ENCODE data around the gene GRM7. TPM values are rescaled to one million over a fixed set of nuclear protein-coding genes. Genes with fewer than 3 reads are reported as not detected.

The GRM7 gene
- total RNA-seq, 2 experiments from 2014 or later: not detected

DNA sequence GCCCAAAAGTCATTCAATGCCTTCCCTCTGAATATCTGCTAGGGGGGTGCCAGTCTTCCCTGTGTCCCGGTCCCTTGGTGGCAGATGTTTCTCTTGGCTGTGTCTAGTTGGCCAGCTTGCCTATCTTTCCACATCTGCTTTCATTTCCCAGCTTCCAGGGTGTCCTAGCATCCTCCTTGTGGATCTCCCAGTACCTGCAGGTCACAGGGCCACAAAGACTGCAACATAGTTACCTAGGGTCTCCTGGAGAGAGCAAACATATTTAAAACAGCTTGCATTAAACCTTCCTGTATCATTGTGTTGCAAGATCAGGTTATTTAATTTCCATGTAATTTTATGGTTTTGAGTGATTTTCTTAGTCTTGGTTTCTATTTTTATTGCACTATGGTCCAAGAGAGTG, 400.1 kb downstream of the GRM7 start:
- POLR2A ChIA-PET: no interaction called here
- Mint-ChIP-seq H3K27ac (no peak overlapping the region), H3K27me3 (no peaks in the 10 kb centered on the region), H3K36me3 (ENCODE audit: low read depth) (no peaks in the 10 kb centered on the region), H3K4me1 (no peaks in the 10 kb centered on the region), H3K4me3 (no peak overlapping the region), H3K9me3 (ENCODE audit: low read depth) (no peaks in the 10 kb centered on the region)
- CTCF ChIA-PET: no interaction called here
- ATAC-seq (no peak), DNase-seq (no peak)
- intact Hi-C loops (cut with DNase I, micrococcal nuclease): loop anchor here in 1 of 2 experiments (10.0 kb wide), 1 partner anchor 56 kb away; no protein-coding TSS in a partner anchor

DNA sequence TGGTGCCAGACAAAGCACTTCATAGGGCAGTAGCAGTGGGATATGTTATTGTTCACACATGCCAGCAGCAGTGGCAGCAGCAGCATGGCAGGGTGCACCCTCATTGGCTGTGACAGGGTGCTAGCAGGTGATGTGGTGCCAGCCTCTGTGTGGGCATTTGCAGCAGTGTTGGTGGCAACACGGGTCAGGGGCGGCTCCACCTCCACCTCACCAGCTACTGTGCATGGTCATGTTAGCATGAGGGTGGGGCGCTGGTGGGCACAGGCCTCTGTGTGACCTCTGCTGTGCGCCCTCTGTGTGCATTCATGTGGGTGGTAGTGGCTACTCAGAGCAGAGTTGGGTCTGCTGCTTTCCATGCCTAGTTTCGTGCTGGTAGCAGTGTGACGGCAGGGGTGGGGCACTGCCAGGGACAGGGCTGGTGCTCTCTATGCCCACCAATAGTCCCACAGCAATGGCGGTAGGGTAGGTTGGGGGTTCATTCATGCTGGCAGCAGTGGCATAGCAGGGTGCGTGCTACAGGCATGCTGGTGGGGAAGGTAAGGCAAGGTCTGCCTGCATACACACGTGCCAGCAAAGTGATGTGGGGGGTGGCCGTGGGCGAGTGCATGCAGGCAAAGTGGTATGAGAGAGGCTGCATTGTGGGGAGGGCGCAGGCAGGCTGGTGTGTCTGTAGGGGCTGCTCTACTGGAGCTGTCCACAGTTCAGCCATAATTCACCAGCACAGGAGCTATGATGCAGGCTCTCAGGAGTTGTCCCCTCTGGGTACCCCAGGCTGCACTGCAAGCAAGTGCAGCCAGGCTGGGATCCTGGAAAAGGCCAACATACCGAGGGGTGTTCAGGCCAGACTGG, 402.7 kb downstream of the GRM7 start:
- no peak overlapping the region for H3K27ac Mint-ChIP-seq
- H3K27me3 Mint-ChIP-seq: no peaks in the 10 kb centered on the region
- CTCF ChIA-PET: no interaction called here
- DNase-seq: no peak
- no peaks in the 10 kb centered on the region for H3K4me1 Mint-ChIP-seq
- intact Hi-C loops (cut with DNase I, micrococcal nuclease): loop anchor here in 1 of 2 experiments (10.0 kb wide), 1 partner anchor 59 kb away; no protein-coding TSS in a partner anchor
- no peak for ATAC-seq
- no peak overlapping the region for H3K4me3 Mint-ChIP-seq
- H3K36me3 Mint-ChIP-seq (ENCODE audit: low read depth): no peaks in the 10 kb centered on the region
- H3K9me3 Mint-ChIP-seq (ENCODE audit: low read depth): no peaks in the 10 kb centered on the region
- POLR2A ChIA-PET: interaction anchor here (0.6 kb wide), 1 partner anchor 9 kb away, joined by 4 read pairs; no protein-coding TSS in a partner anchor

DNA sequence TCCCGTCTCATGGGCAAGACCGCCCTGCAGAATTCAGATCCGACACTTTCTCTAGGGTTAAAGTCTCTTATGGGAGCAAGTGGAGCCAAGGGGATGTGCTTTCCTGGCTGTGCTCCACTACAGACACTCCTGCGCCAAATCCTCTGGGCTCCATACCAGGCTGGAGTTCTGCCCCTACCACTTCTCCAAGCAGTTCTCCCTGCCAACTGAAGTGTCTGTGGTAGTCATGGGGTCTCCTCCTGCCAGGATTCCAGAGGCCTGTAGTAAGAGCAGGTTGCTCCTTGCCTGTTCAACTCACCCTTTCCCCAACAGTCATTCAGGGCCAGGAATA, 403.2 kb downstream of the GRM7 start:
- H3K4me1 Mint-ChIP-seq: no peaks in the 10 kb centered on the region
- ATAC-seq: no peak
- no peak overlapping the region for H3K4me3 Mint-ChIP-seq
- no peaks in the 10 kb centered on the region for H3K36me3 Mint-ChIP-seq (ENCODE audit: low read depth)
- H3K27me3 Mint-ChIP-seq: no peaks in the 10 kb centered on the region
- ChIA-PET CTCF (no interaction called here), POLR2A (no interaction called here)
- no peak for DNase-seq
- intact Hi-C loops (cut with DNase I, micrococcal nuclease): loop anchor here in 1 of 2 experiments (10.0 kb wide), 1 partner anchor 59 kb away; no protein-coding TSS in a partner anchor
- H3K27ac Mint-ChIP-seq: no peak overlapping the region
- H3K9me3 Mint-ChIP-seq (ENCODE audit: low read depth): no peaks in the 10 kb centered on the region

DNA sequence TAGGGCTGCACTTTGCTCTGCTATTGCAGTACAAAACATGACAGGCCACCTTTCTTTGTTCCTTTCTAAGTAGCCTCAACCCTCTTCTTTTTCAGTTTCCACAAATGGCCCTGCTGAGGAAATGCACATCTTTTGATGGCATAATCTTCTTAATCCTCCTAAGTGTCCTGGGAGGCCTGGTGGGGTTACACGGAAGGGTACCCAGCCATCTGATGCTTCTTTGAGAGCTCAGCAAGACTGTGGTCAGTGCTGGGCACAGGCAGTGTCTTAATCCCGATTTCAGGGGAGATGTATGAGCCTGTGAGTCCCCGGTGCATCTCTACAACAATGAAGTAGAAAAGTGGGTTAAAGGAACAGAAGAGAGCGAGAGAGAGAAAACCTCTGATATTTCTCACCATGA, 404.8 kb downstream of the GRM7 start:
- Mint-ChIP-seq H3K9me3 (ENCODE audit: low read depth) (no peaks in the 10 kb centered on the region), H3K27ac (no peak overlapping the region), H3K4me3 (no peak overlapping the region), H3K4me1 (no peaks in the 10 kb centered on the region), H3K36me3 (ENCODE audit: low read depth) (no peaks in the 10 kb centered on the region), H3K27me3 (no peaks in the 10 kb centered on the region)
- DNase-seq: no peak
- POLR2A ChIA-PET: no interaction called here
- CTCF ChIA-PET: no interaction called here
- ATAC-seq: no peak
- intact Hi-C loops (cut with DNase I, micrococcal nuclease): loop anchor here in 1 of 2 experiments (10.0 kb wide), 1 partner anchor 61 kb away; no protein-coding TSS in a partner anchor

DNA sequence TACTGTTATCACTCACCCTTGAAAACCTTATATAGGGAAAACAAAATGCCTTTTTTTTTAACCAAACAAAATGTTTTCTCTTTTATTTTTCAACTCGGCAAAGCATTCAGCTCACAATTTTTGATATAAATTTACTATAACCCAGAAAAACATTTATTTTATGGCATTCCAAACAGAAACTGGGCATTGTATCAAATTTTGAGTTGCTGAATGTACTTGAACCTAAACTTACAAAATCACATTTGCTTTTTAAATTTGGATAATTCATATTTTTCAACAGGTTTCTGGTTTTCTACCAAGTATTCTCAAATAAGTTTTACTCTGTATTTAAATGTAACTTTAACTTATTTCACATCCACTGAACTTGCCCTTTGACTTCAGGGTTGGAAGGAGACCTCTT, 405.6 kb downstream of the GRM7 start:
- no peak overlapping the region for H3K4me3 Mint-ChIP-seq
- intact Hi-C loops (cut with DNase I, micrococcal nuclease): loop anchor here in 1 of 2 experiments (10.0 kb wide), 1 partner anchor 62 kb away; no protein-coding TSS in a partner anchor
- H3K27me3 Mint-ChIP-seq: no peaks in the 10 kb centered on the region
- no peaks in the 10 kb centered on the region for H3K36me3 Mint-ChIP-seq (ENCODE audit: low read depth)
- no peaks in the 10 kb centered on the region for H3K9me3 Mint-ChIP-seq (ENCODE audit: low read depth)
- no peak overlapping the region for H3K27ac Mint-ChIP-seq
- ChIA-PET CTCF (no interaction called here), POLR2A (no interaction called here)
- no peak for DNase-seq
- ATAC-seq: no peak
- no peaks in the 10 kb centered on the region for H3K4me1 Mint-ChIP-seq

DNA sequence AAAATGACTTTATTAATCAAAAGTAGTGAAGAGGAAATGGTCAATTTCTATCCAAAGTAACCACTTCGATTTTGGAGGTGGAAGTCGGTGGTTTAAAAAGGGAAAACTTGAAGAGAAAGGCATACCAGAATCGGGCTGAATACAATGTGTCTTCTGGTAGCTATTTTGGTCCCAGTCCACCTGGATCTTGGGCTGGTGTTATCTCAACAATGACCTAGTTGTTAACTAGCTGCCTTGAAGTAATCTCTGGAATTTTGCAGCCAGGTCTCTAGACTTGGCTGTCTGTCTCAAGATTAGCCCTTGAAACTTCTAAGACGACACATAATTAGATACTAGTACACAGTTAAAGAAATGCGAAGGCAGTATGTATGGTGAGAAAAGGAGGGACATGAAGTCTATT, 409.8 kb downstream of the GRM7 start:
- Mint-ChIP-seq H3K36me3 (ENCODE audit: low read depth) (no peaks in the 10 kb centered on the region), H3K4me3 (no peak overlapping the region)

DNA sequence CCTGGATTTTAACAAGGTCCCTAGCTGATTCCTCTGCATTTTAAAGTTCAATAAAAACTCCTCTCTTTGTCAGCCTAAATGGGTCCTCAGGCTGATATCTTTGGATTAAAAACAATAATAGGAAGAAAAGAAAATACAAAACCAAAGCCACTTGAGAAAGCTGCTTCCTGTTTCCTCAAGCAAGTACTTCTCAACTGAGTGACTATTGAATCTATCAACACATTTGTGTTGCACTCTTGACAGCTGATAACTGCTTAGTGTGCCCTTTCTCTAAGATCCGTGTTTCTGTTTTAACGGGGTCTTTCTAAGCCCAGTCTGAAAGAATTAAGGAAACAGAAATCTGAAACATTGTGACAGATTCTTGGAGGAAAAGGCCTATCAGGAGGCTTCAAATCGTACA, 410.7 kb downstream of the GRM7 start:
- Mint-ChIP-seq H3K9me3 (ENCODE audit: low read depth) (peaks cover 2% of the 10 kb centered on the region), H3K4me3 (no peak overlapping the region), H3K27ac (no peak overlapping the region), H3K27me3 (no peaks in the 10 kb centered on the region), H3K4me1 (no peaks in the 10 kb centered on the region), H3K36me3 (ENCODE audit: low read depth) (no peaks in the 10 kb centered on the region)
- CTCF ChIA-PET: no interaction called here
- no peak for ATAC-seq
- POLR2A ChIA-PET: no interaction called here
- no peak for DNase-seq
- intact Hi-C loops (cut with DNase I, micrococcal nuclease): no loop called here

More for the DNA sequence above, 409.8 kb downstream of the GRM7 start:
- ChIA-PET CTCF (interaction anchor here (0.7 kb wide), 1 partner anchor 99 kb away, joined by 3 read pairs; no protein-coding TSS in a partner anchor), POLR2A (no interaction called here)
- H3K9me3 Mint-ChIP-seq (ENCODE audit: low read depth): no peaks in the 10 kb centered on the region
- DNase-seq: no peak
- no peaks in the 10 kb centered on the region for H3K27me3 Mint-ChIP-seq
- intact Hi-C loops (cut with DNase I, micrococcal nuclease): no loop called here
- ATAC-seq: no peak
- H3K27ac Mint-ChIP-seq: no peak overlapping the region
- no peaks in the 10 kb centered on the region for H3K4me1 Mint-ChIP-seq

DNA sequence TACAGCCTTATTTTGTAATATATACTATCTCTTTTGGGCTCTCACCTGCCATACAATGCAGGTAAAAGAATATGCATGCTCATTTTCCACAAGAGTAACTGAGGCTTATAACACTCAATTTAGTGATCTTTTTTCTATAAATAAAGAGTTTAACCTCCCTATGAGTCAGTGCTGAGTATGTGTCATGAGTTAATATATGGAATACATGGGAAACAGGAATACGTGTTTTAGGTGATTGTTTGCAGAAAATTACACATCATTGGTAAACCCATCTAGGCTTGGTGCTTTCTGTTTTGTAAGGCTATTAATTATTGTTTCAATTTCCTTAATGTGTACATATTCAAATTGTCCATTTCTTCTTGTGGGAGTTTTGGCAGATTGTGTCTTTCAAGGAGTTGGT, 411.3 kb downstream of the GRM7 start:
- DNase-seq (no peak), ATAC-seq (no peak)
- Mint-ChIP-seq H3K4me1 (no peaks in the 10 kb centered on the region), H3K9me3 (ENCODE audit: low read depth) (peaks cover 2% of the 10 kb centered on the region), H3K36me3 (ENCODE audit: low read depth) (no peaks in the 10 kb centered on the region), H3K4me3 (no peak overlapping the region), H3K27ac (no peak overlapping the region), H3K27me3 (no peaks in the 10 kb centered on the region)
- ChIA-PET CTCF (no interaction called here), POLR2A (no interaction called here)
- intact Hi-C loops (cut with DNase I, micrococcal nuclease): no loop called here

DNA sequence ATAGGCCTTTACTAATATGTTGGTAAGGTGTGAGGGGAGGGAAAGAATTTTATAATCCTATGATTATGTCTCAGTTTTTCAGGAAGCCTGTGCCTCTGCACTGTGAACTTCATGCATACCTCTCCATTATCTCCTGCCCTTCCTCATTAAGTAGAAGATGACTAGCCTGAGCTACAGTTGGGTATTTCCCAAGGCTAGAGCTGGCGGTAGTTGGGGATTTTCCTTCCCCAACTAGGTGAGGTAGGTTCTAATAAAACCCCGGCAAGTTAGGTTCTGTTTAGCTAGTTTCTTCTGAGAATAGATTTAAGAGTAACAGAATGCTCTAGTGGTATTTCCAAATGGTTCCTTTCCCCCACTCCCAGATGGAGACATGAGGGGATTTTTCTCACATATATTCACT, 414.5 kb downstream of the GRM7 start:
- POLR2A ChIA-PET: no interaction called here
- Mint-ChIP-seq H3K36me3 (ENCODE audit: low read depth) (no peaks in the 10 kb centered on the region), H3K4me1 (no peaks in the 10 kb centered on the region), H3K9me3 (ENCODE audit: low read depth) (peaks cover 2% of the 10 kb centered on the region), H3K27ac (no peak overlapping the region), H3K27me3 (no peaks in the 10 kb centered on the region), H3K4me3 (no peak overlapping the region)
- ATAC-seq (no peak), DNase-seq (no peak)
- CTCF ChIA-PET: no interaction called here
- intact Hi-C loops (cut with DNase I, micrococcal nuclease): no loop called here

DNA sequence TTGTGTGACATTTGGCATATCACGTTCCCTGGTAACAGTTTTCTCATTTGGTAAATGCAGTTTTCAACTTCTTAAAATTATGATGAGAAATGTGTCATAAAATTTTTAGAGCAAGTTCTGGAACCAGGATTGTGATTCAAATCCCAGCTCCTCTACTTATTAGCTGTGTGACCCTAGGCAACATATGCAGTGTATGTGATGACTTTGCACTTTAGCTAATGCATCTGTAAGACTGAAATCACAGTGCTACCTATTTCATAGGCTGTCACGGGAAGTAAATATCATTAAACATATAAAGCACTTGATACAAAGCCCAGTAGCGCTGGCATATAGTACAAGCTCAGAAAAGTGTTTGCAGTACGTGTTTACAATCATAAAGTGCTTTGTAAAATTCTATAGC, 419.4 kb downstream of the GRM7 start:
- no peak overlapping the region for H3K4me3 Mint-ChIP-seq
- POLR2A ChIA-PET: no interaction called here
- peaks cover 2% of the 10 kb centered on the region for H3K9me3 Mint-ChIP-seq (ENCODE audit: low read depth)
- H3K4me1 Mint-ChIP-seq: no peaks in the 10 kb centered on the region
- no peaks in the 10 kb centered on the region for H3K36me3 Mint-ChIP-seq (ENCODE audit: low read depth)
- ATAC-seq (no peak), DNase-seq (no peak)
- CTCF ChIA-PET: interaction anchor here (0.9 kb wide), 1 partner anchor 177 kb away, joined by 3 read pairs; no protein-coding TSS in a partner anchor
- intact Hi-C loops (cut with DNase I, micrococcal nuclease): no loop called here
- no peaks in the 10 kb centered on the region for H3K27me3 Mint-ChIP-seq
- H3K27ac Mint-ChIP-seq: no peak overlapping the region

DNA sequence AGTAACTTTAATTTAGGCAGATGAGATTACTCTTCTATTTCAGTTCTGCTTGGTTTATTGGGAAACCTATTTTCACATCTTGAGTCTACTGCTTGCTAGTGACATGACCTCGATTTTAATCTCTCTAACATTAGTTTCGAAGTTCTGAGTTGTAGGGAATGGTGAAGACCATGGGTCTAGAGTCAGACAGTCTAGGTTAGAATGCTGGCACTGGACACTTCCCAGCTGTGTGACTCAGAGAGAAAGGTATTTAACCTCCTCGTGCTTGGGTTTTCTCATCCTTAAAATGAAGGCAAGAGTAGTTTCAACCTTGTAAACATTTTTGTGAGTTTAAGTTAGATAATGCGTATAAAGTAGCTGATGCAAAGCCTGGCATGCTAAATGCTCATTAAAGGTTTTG, 422.1 kb downstream of the GRM7 start:
- POLR2A ChIA-PET: no interaction called here
- no peaks in the 10 kb centered on the region for H3K27me3 Mint-ChIP-seq
- H3K9me3 Mint-ChIP-seq (ENCODE audit: low read depth): no peaks in the 10 kb centered on the region
- DNase-seq (no peak), ATAC-seq (no peak)
- H3K36me3 Mint-ChIP-seq (ENCODE audit: low read depth): no peaks in the 10 kb centered on the region
- H3K4me1 Mint-ChIP-seq: no peaks in the 10 kb centered on the region
- CTCF ChIA-PET: no interaction called here
- no peak overlapping the region for H3K4me3 Mint-ChIP-seq
- intact Hi-C loops (cut with DNase I, micrococcal nuclease): no loop called here
- H3K27ac Mint-ChIP-seq: no peak overlapping the region

DNA sequence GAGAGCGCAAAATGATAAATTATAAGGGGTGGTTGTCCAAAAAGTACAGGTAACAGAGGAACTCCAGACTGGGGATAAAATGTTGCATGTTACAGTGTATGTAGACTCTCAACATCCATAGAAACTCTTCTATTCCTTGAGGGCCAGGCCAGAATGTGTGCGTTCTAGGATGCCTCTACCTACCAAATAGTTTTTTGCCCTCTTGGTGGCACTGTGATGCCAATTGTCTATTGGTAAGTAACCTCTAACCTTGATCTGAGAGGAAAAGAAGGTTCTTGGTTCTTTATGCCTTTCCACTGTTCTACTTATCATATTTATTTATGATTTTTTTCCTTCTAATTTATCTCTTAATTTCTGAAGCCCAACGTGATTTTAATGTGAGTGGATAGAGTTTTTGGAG, 424.6 kb downstream of the GRM7 start:
- no peak overlapping the region for H3K4me3 Mint-ChIP-seq
- no peaks in the 10 kb centered on the region for H3K27me3 Mint-ChIP-seq
- no peaks in the 10 kb centered on the region for H3K9me3 Mint-ChIP-seq (ENCODE audit: low read depth)
- intact Hi-C loops (cut with DNase I, micrococcal nuclease): no loop called here
- no peaks in the 10 kb centered on the region for H3K36me3 Mint-ChIP-seq (ENCODE audit: low read depth)
- no peaks in the 10 kb centered on the region for H3K4me1 Mint-ChIP-seq
- no peak for ATAC-seq
- no peak overlapping the region for H3K27ac Mint-ChIP-seq
- peak; percentile 8 for DNase-seq
- ChIA-PET POLR2A (interaction anchor here (0.6 kb wide), 1 partner anchor 19 kb away, joined by 4 read pairs; no protein-coding TSS in a partner anchor), CTCF (no interaction called here)
